H4 (cell line): ENCODE measurements around the gene MAP3K2. TPM values are rescaled to one million over a fixed set of nuclear protein-coding genes. Genes with fewer than 3 reads are reported as not detected.
"Not testable (repeated sequence)": the region's sequence is repeated elsewhere in the genome, so short reads cannot be mapped to it uniquely, and the experiment has no call there.

Experiments
- DNase-seq: peaks from one replicate; pipeline ENCODE4 v3.0.0-alpha.2; 2015; ENCODE audit warnings: low spot score
- total RNA-seq: library from RNA; depleted of rRNA; stranded (reverse); fragments of >200 nt; shearing (Covaris generic); gene quantifications from 2 replicates; pipeline ENCODE4 v1.2.3, GENCODE V29; 2014

MAP3K2 gene
- total RNA-seq, 1 experiment from 2014 or later = 17.4 TPM

GRCh38 chr2:127353223-127353622 is 34.6 kb downstream of the MAP3K2 start:
- DNase-seq = not testable (repeated sequence)

DNA sequence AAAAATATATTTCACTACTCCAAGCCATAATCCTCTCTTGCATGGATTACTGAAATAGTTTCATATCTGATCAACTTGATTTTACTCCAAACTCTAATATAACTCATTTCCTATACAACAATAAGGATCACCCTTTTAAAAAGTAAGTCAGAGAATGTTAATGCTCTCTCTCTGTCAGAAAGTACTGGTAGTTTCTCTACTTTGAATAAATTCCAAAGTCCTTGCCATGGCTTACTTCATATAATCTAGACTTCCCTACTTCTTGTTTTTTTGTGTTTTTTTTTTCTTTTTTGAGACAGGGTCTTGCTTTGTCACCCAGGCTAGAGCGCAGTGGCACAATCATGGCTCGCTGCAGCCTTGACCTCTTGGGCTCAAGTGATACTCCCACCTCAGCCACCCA is 36.2 kb downstream of the MAP3K2 start:
- no peak for DNase-seq

DNA sequence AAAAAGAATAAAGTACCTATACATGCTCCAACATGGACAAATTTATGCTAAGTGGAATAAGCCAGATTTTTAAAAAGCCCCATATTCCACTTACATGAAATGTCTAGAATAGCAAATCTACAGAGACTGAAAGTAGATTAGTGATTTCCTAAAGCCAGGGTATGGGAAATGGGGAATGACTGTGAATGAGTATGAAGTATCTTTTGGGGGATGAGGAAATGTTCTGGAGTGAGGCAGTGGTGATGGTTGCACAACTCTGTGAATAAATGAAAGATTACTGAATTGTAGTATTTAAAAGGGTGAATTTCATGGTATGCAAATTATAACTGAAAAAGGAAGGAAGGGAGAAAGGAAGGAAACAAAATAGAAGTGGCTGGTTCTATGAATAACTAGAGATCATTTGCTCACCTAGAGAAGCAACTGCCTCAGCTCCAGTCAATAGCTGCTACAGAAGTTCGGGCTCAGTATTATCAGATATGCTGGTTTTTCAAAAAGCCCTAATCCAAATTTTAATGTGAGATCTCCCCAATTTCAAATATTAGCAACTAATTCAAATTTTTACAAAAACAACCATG is 39.3 kb downstream of the MAP3K2 start:
- no peak for DNase-seq

GRCh38 chr2:127347734-127348392 is 39.9 kb downstream of the MAP3K2 start:
- no peak for DNase-seq

DNA sequence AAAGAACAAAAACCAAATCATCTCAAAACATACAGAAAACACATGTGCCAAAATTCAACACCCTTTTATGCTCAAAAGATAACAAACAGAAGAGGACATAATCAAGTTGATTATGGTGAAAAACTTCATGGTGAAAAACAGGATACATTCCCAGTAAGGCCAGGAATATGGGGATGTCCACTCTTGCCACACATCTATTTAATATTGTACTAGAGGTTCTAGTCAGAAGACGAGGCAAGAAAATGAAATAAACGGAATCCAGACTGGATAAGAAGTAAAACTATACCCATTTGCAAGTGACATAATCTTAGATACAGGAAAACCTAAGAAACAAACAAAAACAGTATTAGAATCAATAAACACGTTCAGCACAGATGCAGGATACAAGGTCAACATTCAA is 40.8 kb downstream of the MAP3K2 start:
- no peak for DNase-seq

DNA sequence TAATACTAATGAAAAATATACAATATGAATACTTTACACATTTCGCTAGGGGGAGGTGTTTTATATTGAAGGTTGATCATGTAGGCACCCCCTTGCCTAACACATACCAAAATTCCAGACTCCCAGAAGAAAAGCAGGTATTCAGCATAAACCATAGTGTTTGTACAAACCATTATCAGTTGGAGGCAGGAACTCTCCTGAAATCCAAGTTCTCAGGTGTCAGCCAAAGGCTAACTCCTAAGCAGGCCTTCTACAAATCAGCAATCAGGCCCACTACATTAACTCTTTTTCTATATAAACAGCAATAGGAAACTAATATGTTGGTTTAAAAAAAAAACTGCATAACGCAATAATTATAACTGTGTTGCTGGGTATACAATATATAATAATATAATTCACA is 44.5 kb downstream of the MAP3K2 start:
- DNase-seq = no peak

- no peak for DNase-seq
These were observed 45.7 kb downstream of the MAP3K2 start for GRCh38 chr2:127342101-127342500.

DNA sequence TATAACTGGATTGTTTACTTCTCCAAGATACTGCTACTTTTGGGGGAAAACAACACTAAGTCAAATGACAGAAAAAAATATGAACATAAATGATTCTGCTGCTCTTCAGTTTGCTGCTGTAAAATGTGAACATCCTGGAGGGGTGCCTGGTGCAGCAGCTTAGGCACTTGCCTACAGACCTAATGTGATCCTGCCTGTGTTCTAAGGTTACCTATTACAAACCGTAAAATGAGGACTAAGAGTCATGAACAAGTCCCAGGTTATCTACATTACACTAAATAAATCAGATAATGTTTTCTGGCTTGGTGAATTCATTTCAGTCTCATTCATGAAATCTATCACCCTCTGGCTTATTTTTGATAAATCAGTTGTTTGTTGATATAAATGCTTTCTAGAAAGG is 55.4 kb downstream of the MAP3K2 start:
- DNase-seq = no peak

DNA sequence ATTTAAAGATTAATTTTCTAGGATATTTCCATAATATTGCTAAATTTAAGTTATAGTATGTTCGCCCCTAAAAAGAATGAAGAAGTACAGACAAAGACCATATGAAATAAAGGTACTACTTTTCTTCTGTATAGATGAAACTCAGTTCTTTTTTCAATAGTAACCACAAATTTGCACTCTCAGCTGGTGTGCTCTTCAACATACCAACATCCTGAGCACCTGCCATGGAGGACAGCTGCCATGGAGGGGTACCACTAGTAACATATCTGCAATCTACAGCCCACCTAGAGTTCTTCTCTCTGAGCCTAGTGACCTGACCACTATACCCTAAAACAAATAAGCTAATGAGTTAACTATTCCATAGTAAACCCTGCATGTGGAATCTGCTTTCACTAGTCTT is 57.0 kb downstream of the MAP3K2 start:
- no peak for DNase-seq

DNA sequence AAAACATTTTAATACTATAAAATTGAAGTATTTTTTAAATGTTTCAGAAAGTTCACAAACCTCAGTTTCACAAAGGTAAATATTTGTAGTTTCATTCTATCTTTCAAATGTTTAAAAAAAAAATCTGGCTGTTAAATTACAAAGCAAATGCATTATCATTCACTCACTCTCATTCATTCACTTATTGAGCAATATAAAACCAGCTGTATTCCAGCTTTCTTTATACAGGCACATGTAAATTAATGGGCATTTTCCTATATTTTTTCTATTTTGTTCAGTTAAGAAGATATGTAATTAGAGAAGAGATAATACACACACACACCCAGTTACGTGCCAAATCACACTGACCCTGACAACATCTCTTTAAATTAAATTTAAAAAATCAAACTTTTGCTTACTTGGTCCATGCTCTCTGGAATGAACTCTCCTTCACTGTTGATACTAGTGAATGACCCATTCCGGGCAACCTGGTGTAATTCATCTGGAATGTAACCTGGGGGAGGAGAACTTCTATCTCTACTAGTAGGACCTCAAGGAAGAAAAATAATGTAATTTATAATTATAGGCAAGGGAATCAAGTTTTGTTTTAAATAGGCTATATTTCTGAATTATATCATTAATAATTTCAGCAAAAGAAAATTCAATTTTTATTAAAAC is 61.4 kb downstream of the MAP3K2 start:
- DNase-seq = no peak

- DNase-seq = peak; percentile 28
These were observed 63.1 kb downstream of the MAP3K2 start for GRCh38 chr2:127324635-127325034.

DNA sequence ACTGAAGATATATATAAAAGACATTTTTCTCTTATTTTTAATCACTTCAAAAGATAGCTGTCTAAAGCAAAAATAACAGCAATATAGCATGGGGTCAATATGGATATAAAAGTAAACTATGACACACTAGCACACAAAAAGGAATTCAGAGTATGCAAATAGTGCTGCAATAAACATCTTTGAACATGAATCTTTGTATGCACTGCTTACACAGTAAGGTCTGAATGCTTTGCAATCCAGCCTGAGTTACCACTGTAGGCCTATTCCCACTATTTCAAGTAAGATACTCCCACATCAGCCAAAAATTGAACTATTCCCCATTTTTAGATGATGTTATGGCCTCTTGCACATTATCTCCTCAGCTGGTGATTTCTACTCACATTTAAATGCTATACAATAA is 66.5 kb downstream of the MAP3K2 start:
- no peak for DNase-seq

DNA sequence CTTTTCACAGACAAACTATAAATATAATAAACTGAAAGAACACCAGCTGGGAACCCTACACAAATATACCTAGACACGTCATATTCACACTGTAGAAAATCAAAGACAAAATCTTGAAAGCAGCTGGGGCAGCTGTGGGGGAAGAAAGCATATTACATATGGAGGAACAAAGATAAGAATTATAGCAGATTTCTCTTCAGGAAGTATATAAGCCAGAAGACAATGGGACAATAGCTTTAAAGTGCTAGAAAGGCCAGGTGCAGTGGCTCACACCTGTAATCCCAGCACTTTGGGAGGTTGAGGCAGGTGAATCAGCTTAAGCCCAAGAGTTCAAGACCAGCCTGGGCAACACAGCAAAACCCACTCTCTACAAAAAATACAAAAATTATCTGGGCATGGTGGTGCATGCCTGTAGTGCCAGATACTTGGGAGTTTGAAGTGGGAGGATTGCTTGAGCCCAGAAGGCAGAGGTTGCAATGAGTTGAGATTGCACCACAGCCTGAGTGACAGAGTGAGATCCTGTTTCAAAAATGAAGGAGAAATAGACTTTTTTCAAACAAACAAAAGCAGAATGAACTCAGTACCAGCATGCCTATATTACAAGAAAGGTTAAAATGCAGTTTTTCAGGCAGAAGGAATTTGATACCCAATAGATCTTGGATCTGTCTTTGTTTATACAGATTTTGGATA is 67.0 kb downstream of the MAP3K2 start:
- DNase-seq = no peak

DNA sequence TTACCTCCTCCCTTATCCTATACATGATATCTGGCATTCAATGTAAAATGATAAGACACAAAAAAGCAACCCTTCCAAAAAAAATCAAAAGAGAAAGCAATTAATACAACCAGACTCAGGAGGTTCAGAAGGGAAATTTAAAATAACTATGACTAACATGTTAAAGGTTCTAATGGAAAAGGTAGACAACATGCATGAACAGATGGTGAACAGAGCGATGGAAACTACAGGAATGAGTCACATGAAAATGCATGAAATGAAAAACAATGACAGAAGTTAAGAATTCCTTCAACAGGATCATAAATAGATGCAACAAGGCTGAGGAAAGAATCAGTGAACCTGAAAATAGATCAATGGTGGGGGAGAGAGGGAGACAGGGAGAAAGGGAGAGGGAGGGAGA is 67.7 kb downstream of the MAP3K2 start:
- DNase-seq = no peak

DNA sequence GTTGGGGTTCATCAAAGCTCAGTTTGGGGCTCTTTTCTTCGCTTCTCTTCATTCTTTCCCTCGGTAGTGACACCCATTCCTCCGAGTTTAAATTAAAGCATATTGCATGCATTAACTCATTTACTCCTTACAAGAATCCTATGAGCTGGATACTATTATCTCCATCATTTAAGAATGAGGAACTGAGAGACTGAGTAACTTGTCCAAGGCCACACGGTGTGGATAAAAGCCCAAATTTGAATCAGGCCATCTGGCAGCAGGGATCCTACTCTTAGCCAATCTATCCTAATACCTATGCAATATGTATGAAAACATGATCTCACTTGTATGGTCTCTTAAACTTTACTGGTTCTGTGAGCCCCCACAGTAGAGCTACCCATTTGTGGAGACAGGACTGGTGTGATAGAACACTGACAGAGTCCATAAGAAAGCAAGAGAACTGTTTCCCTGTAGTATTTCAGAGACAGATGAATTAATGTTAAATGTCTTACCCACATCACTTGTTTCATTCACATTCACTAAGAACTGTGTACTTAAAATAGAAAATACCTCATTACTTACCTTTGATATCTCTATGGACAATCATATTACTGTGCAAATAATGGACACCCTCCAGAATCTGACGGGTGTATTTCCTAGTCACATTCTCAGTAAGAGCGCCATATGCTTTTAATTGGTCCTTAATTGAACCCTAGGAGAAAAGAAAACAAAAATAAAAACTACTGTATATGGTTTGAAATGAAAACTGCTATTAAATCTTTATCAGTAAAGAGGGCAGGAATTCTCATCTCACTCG is 73.4 kb downstream of the MAP3K2 start:
- DNase-seq = no peak

- no peak for DNase-seq
These were observed 74.4 kb downstream of the MAP3K2 start for GRCh38 chr2:127313406-127313805.

DNA sequence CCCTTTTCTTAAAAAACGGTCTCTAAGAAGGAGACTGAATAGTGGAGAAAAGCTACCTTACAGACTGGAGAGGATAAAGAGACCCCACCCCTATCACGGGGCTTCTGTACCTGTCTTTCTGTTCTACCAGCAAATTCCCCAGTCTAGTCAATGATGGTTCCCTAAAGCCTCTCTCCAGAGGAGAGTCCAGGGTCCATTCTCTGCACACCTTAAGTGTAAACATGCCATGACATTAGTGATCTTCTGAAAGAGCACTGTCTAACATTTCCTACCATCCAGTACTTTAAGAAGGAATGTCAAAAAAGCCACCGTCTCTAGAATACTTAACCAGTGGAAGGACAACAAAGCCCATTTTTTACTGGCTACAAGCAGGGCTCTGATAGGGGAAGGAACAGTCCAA is 76.8 kb downstream of the MAP3K2 start:
- no peak for DNase-seq

- no peak for DNase-seq
These were observed 78.3 kb downstream of the MAP3K2 start for GRCh38 chr2:127309468-127309867.

- DNase-seq = no peak
These were observed 79.1 kb downstream of the MAP3K2 start for GRCh38 chr2:127308586-127309138.

DNA sequence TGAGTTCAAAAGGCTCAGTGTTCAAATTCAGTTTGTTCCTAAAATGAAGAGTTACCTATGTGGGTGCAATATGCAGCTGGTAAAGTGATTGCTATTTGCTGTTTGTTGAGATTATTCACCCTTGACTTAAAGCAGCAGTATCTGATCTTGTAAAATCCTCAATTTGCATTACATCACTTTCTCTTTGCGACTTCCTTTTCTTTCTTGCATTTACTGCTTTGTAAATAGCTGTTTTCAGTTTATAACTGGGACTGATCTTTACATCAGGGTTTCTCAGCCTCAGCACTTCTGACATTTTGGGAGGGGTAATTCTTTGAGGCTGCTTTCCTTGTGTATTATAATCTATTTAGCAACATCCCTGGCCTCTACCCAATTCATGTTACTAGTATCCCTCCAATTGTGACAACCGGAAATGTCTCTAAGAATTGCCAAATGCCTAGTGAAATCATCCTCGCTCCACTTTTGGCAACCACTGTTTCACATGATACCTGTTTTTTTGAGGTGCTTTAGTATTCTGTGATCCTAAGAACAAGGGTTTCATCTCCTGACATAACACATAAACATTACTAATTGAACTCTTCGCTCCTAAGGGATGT is 81.7 kb downstream of the MAP3K2 start:
- no peak for DNase-seq

- DNase-seq = no peak
These were observed 85.6 kb downstream of the MAP3K2 start for GRCh38 chr2:127302168-127302567.
